T-cell (primary cell): ENCODE results near the gene CYTH1. TPM values are rescaled to one million over a fixed set of nuclear protein-coding genes. Genes with fewer than 3 reads are reported as not detected.

Experiments
- ATAC-seq, 4 experiments: fragments of 200-7000 bp in 3 of 4; fragments of 150-1000 bp in 1 of 4; cut with Tn5 transposase; replicated peaks in 1 of 4; 1 replicate in 3 of 4; 2 replicates in 1 of 4; pipeline ENCODE4 v1.10.0; 2021; ENCODE audit warnings: moderate library complexity in 3 of 4, mild to moderate bottlenecking in 2 of 4, moderate number of reproducible peaks in 1 of 4
- CTCF ChIA-PET, 2 donors: fragments of 300-600 bp; sonication (Branson Sonifier 250); formaldehyde crosslinking; loops; one replicate each; lab custom pipeline; 2022; ENCODE audit warnings: antibody characterized with exemption in 2 of 2; lab: Charles Lee
- POLR2A ChIA-PET, 2 donors: fragments of 300-600 bp; sonication (Branson Sonifier 250); formaldehyde crosslinking; loops; one replicate each; lab custom pipeline; 2022; ENCODE audit warnings: antibody characterized with exemption in 2 of 2; lab: Charles Lee
- DNase-seq, 35 experiments: peaks; one replicate each; pipeline versions ENCODE4 v3.0.0 to v3.0.0-alpha.2; 2013 to 2023
- H3K27ac ChIP-seq: one replicate; pipeline ENCODE4 v1.5.1; 2013; ENCODE audit warnings: low read length
- H3K27me3 ChIP-seq, 2 experiments: replicated peaks in 1 of 2; 1 replicate in 1 of 2; 2 replicates in 1 of 2; pipeline versions ENCODE4 v1.6.1 to v1.7.0; 2013; ENCODE audit warnings: low read length in 1 of 2, mixed read lengths in 1 of 2; ENCODE audit not compliant: control insufficient read depth in 2 of 2, insufficient read depth in 2 of 2; ENCODE audit errors: extremely low read depth in 1 of 2
- H3K36me3 ChIP-seq, 2 donors: 1 replicate in 1 of 2; 2 replicates in 1 of 2; pipeline versions ENCODE4 v1.6.1 to v1.7.0; 2013; ENCODE audit warnings: low read length in 1 of 2; ENCODE audit not compliant: control insufficient read depth in 2 of 2, insufficient read depth in 1 of 2; ENCODE audit errors: extremely low read depth in 1 of 2
- H3K4me1 ChIP-seq, 2 experiments: 1 replicate in 1 of 2; 2 replicates in 1 of 2; pipeline versions ENCODE4 v1.6.1 to v1.7.0; 2013; ENCODE audit warnings: low read length in 2 of 2, mixed read lengths in 1 of 2; ENCODE audit not compliant: insufficient read depth in 2 of 2, control insufficient read depth in 1 of 2; ENCODE audit errors: extremely low read depth in 1 of 2
- H3K4me3 ChIP-seq, 2 donors: 1 replicate in 1 of 2; 2 replicates in 1 of 2; pipeline versions ENCODE4 v1.5.1 to v1.7.0; 2013; ENCODE audit warnings: mild to moderate bottlenecking in 2 of 2, low read length in 1 of 2, moderate library complexity in 1 of 2; ENCODE audit not compliant: control insufficient read depth in 1 of 2; ENCODE audit errors: extremely low read depth in 1 of 2
- H3K9me3 ChIP-seq: 2 replicates; pipeline ENCODE4 v1.7.0; 2013
- H3K27ac Mint-ChIP-seq, 2 donors: one replicate each; pipeline ENCODE4 v1.8.0; 2020 to 2021; ENCODE audit warnings: mild to moderate bottlenecking in 2 of 2, mixed read lengths in 2 of 2
- H3K27me3 Mint-ChIP-seq, 2 donors: one replicate each; pipeline ENCODE4 v1.8.0; 2021 to 2022; ENCODE audit warnings: mixed read lengths in 2 of 2
- H3K36me3 Mint-ChIP-seq: one replicate; pipeline ENCODE4 v1.8.0; 2021; ENCODE audit warnings: mixed read lengths
- H3K4me1 Mint-ChIP-seq, 3 donors: one replicate each; pipeline ENCODE4 v1.8.0; 2020 to 2022; ENCODE audit warnings: mixed read lengths in 3 of 3, mild to moderate bottlenecking in 1 of 3
- H3K4me3 Mint-ChIP-seq, 3 donors: one replicate each; pipeline ENCODE4 v1.8.0; 2020 to 2022; ENCODE audit warnings: mild to moderate bottlenecking in 3 of 3, mixed read lengths in 3 of 3, moderate library complexity in 3 of 3
- H3K9me3 Mint-ChIP-seq, 3 donors: one replicate each; pipeline ENCODE4 v1.8.0; 2020 to 2022; ENCODE audit warnings: mixed read lengths in 3 of 3
- WGBS: methylation state at CpG from one replicate; pipeline ENCODE4 v1.1.5; 2013; ENCODE audit warnings: missing lambda C conversion rate; ENCODE audit not compliant: insufficient coverage; 5-methylcytosine and 5-hydroxymethylcytosine counted together
- total RNA-seq, 35 experiments: library from RNA in 6 of 35; stranded (reverse) in 6 of 35; fragments of 120-200 nt in 1 of 35; gene quantifications; one replicate each; pipeline versions ENCODE4 v1.2.1 to v1.2.4 and lab custom pipeline; 2013 to 2026

Gene CYTH1
- total RNA-seq, 5 donors from 2014 or later (not counting 1 experiment from before 2014, with no cell fraction given): 357 to 509 (median 372) TPM

DNA sequence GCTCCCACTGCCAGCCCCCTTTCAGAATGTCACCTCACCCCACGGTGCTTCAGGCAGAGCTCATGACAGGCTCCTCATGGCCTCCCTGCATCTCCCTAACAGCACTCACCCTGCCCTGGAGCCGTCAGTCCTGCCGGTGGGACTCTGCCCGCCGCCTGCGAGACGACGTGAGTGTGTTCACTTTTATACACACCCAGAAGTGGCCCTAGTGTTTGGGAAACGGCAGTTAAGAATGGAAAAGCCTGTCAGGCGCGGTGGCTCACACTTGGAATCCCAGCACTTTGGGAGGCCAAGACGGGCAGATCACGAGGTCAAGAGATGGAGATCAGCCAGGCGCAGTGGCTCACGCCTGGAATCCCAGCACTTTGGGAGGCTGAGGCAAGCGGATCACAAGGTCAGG, 12.3 kb upstream of the CYTH1 start:
- no peak for DNase-seq
- Histone ChIP-seq H3K27me3 (no peaks in the 10 kb centered on the region), H3K27ac (no peak overlapping the region), H3K36me3 (peaks cover 36 to 53% of the 10 kb centered on the region in 2 donors), H3K9me3 (no peaks in the 10 kb centered on the region), H3K4me3 (no peak overlapping the region), H3K4me1 (peaks cover 9 to 75% of the 10 kb centered on the region in 2 experiments)
- Mint-ChIP-seq H3K27me3 (no peaks in the 10 kb centered on the region), H3K4me1 (peaks cover 58 to 78% (median 70%) of the 10 kb centered on the region in 3 donors), H3K36me3 (peaks cover 57% of the 10 kb centered on the region), H3K27ac (peak overlapping the region; percentile 71 to 93), H3K9me3 (no peaks in the 10 kb centered on the region), H3K4me3 (no peak overlapping the region)
- 97% methylated on average over 16 of the region's 16 CpGs for WGBS
- ChIA-PET CTCF (no interaction called here), POLR2A (interaction anchor here in 1 of 2 donors (0.6 kb wide), 1 partner anchor 9 kb away, joined by 4 read pairs; no protein-coding TSS in a partner anchor)
- no peak for ATAC-seq

GRCh38 chr17:78793968-78794367, 11.9 kb upstream of the CYTH1 start:
- POLR2A ChIA-PET: interaction anchor here in 1 of 2 donors (0.6 kb wide), 1 partner anchor 8 kb away, joined by 4 read pairs; no protein-coding TSS in a partner anchor
- ATAC-seq: no peak
- H3K36me3 Mint-ChIP-seq: peaks cover 53% of the 10 kb centered on the region

DNA sequence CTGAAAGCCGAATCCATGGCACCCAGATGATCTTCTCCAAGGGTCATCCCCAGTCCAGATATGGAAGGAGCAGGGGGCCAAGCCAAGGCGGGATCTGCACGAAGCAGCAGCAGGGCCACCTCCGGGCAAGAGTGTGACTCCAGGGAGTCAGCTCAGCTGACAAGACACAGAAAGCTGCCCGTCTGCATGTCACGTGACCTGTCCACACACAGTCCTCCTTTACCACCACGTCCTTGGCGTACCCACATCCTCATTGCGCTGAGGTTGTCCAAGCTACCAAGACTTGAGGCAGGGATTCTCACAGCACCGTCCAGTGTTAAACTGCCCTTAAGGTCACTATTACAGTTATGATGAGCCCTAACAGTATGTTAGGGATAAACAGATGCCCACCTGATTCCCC, 11.3 kb upstream of the CYTH1 start:
- H3K27ac Mint-ChIP-seq: peak overlapping the region; percentile 71 to 93
- ChIA-PET CTCF (no interaction called here), POLR2A (interaction anchor here (0.8 to 1.0 kb wide), 2 partner anchors 21 to 26 kb away, joined by 3 read pairs; no protein-coding TSS in a partner anchor)
- no peak for DNase-seq
- Histone ChIP-seq H3K4me1 (peaks cover 9 to 75% of the 10 kb centered on the region in 2 experiments), H3K27me3 (no peaks in the 10 kb centered on the region), H3K4me3 (no peak overlapping the region), H3K36me3 (peaks cover 35 to 44% of the 10 kb centered on the region in 2 donors), H3K27ac (no peak overlapping the region), H3K9me3 (no peaks in the 10 kb centered on the region)
- H3K4me3 Mint-ChIP-seq: no peak overlapping the region
- H3K36me3 Mint-ChIP-seq: peaks cover 47% of the 10 kb centered on the region
- no peak for ATAC-seq
- no peaks in the 10 kb centered on the region for H3K27me3 Mint-ChIP-seq
- peaks cover 58 to 78% (median 70%) of the 10 kb centered on the region in 3 donors for H3K4me1 Mint-ChIP-seq
- WGBS: 92% methylated on average over 6 of the region's 10 CpGs
- no peaks in the 10 kb centered on the region for H3K9me3 Mint-ChIP-seq

More at GRCh38 chr17:78793968-78794367, 11.9 kb upstream of the CYTH1 start:
- Mint-ChIP-seq H3K27ac (peak overlapping the region; percentile 71 to 93), H3K4me1 (peaks cover 58 to 78% (median 70%) of the 10 kb centered on the region in 3 donors), H3K4me3 (no peak overlapping the region), H3K9me3 (no peaks in the 10 kb centered on the region), H3K27me3 (no peaks in the 10 kb centered on the region)
- H3K36me3 ChIP-seq: peaks cover 36 to 48% of the 10 kb centered on the region in 2 donors
- H3K27ac ChIP-seq: no peak overlapping the region
- CTCF ChIA-PET: no interaction called here
- no peaks in the 10 kb centered on the region for H3K27me3 ChIP-seq
- 82% methylated on average over 6 of the region's 6 CpGs for WGBS
- DNase-seq: no peak
- peaks cover 9 to 75% of the 10 kb centered on the region in 2 experiments for H3K4me1 ChIP-seq
- no peak overlapping the region for H3K4me3 ChIP-seq
- H3K9me3 ChIP-seq: no peaks in the 10 kb centered on the region

GRCh38 chr17:78791840-78792709, 10.0 kb upstream of the CYTH1 start:
- Mint-ChIP-seq H3K4me1 (peaks cover 63 to 81% (median 74%) of the 10 kb centered on the region in 3 donors), H3K36me3 (peaks cover 47% of the 10 kb centered on the region), H3K9me3 (no peaks in the 10 kb centered on the region), H3K4me3 (peak overlapping the region in 1 of 3 donors; percentile 1), H3K27ac (peak overlapping the region; percentile 89 to 93), H3K27me3 (no peaks in the 10 kb centered on the region)
- no peaks in the 10 kb centered on the region for H3K9me3 ChIP-seq
- no peaks in the 10 kb centered on the region for H3K27me3 ChIP-seq
- peaks cover 25 to 31% of the 10 kb centered on the region in 2 donors for H3K36me3 ChIP-seq
- ChIA-PET CTCF (interaction anchor here (0.6 kb wide), 2 partner anchors 13 to 26 kb away, joined by 3 to 4 read pairs; no protein-coding TSS in a partner anchor), POLR2A (interaction anchor here in 1 of 2 donors (1.0 kb wide), 1 partner anchor 27 kb away, joined by 3 read pairs; no protein-coding TSS in a partner anchor)
- H3K4me3 ChIP-seq: no peak overlapping the region
- peak overlapping the region; percentile 58 for H3K27ac ChIP-seq
- peaks cover 9 to 77% of the 10 kb centered on the region in 2 experiments for H3K4me1 ChIP-seq
- no peak for DNase-seq
- no peak for ATAC-seq
- WGBS: 100% methylated on average over 8 of the region's 11 CpGs

DNA sequence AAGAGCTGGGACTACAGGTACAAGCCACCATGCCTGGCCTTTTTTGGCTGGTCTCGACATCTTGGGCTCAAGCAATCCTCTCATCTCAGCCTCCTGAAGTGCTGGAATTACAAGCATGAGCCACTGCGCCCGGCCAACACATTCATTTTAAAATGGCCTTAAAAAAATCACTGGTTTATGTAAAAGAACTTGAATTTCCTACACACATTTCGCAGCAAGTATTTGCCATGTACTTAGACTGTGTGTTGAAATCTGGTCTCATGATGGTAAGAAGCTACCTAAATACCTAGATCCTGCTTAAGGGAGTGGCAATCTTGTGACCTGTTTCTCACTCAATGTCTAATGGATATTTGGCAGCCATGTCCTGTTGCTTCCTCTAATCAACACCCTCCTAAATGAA, 8.5 kb upstream of the CYTH1 start:
- WGBS: 100% methylated on average over 1 of the region's 4 CpGs
- H3K9me3 Mint-ChIP-seq: no peaks in the 10 kb centered on the region
- peaks cover 69 to 83% (median 81%) of the 10 kb centered on the region in 3 donors for H3K4me1 Mint-ChIP-seq
- no peak for ATAC-seq
- peak overlapping the region in 1 of 3 donors; percentile 63 for H3K4me3 Mint-ChIP-seq
- H3K27me3 ChIP-seq: no peaks in the 10 kb centered on the region
- H3K4me1 ChIP-seq: peaks cover 9 to 91% of the 10 kb centered on the region in 2 experiments
- H3K27ac Mint-ChIP-seq: peak overlapping the region; percentile 89 to 93
- H3K4me3 ChIP-seq: no peak overlapping the region
- H3K27ac ChIP-seq: peak overlapping the region; percentile 73
- peaks cover 33% of the 10 kb centered on the region for H3K36me3 Mint-ChIP-seq
- ChIA-PET POLR2A (interaction anchor here (0.6 to 0.8 kb wide), 3 partner anchors 8 to 465 kb away, joined by 3 to 18 read pairs (median 5); no protein-coding TSS in a partner anchor), CTCF (interaction anchor here in 1 of 2 donors (0.6 to 1.0 kb wide), 4 partner anchors 20 to 79 kb away, joined by 3 to 5 read pairs (median 4); no protein-coding TSS in a partner anchor)
- no peak for DNase-seq
- peaks cover 10 to 17% of the 10 kb centered on the region in 2 donors for H3K36me3 ChIP-seq
- H3K9me3 ChIP-seq: no peaks in the 10 kb centered on the region
- no peaks in the 10 kb centered on the region for H3K27me3 Mint-ChIP-seq

DNA sequence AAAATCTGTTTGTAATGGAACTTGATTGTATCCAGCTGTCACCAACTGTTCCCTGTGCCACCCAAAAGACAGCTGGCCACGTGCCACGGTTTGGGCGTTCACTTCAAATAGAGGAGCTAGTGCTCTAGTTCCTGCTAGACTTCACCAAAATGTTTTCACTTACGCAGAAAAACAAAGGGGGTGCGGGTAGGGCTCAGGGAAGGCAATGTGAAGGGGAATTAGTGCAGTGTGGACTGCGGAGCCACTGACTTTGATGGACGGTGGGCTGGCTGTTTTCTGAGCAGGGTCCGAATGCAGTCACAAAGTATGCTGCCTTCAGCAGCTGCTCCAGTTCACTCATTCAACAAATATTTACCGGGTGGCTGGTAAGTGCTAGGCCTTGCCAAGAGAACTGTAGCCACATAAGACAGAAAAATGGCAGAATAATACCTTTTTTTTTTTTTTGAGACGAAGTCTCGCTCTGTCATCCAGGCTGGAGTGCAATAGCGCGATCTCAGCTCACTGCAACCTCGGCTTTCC, 7.6 kb upstream of the CYTH1 start:
- peaks cover 9 to 91% of the 10 kb centered on the region in 2 experiments for H3K4me1 ChIP-seq
- no peaks in the 10 kb centered on the region for H3K27me3 Mint-ChIP-seq
- ChIA-PET POLR2A (interaction anchor here (0.6 to 1.2 kb wide), 10 partner anchors 13 to 465 kb away, joined by 3 to 7 read pairs (median 3); no protein-coding TSS in a partner anchor), CTCF (interaction anchor here (0.5 to 1.0 kb wide), 7 partner anchors 9 to 280 kb away, joined by 3 to 4 read pairs (median 3); no protein-coding TSS in a partner anchor)
- H3K4me3 ChIP-seq: no peak overlapping the region
- peaks cover 4 to 10% of the 10 kb centered on the region in 2 donors for H3K36me3 ChIP-seq
- ATAC-seq (peak; percentile 75 to 89 (median 83)), DNase-seq (peak; percentile 55 to 88 (median 78))
- H3K9me3 Mint-ChIP-seq: no peaks in the 10 kb centered on the region
- H3K4me1 Mint-ChIP-seq: peaks cover 74 to 89% (median 84%) of the 10 kb centered on the region in 3 donors
- peak overlapping the region; percentile 40 to 63 (median 45) for H3K4me3 Mint-ChIP-seq
- H3K36me3 Mint-ChIP-seq: peaks cover 26% of the 10 kb centered on the region
- no peaks in the 10 kb centered on the region for H3K9me3 ChIP-seq
- H3K27ac Mint-ChIP-seq: peak overlapping the region; percentile 89 to 93
- 10% methylated on average over 3 of the region's 14 CpGs for WGBS
- H3K27ac ChIP-seq: peak overlapping the region; percentile 73
- no peaks in the 10 kb centered on the region for H3K27me3 ChIP-seq
